ENCODE results near the gene THADA. TPM values are rescaled to one million over a fixed set of nuclear protein-coding genes. Genes with fewer than 3 reads are reported as not detected.

The THADA gene
- total and polyA plus RNA-seq, 2 experiments from 2014 or later, result 10.8 to 18.8 TPM

DNA sequence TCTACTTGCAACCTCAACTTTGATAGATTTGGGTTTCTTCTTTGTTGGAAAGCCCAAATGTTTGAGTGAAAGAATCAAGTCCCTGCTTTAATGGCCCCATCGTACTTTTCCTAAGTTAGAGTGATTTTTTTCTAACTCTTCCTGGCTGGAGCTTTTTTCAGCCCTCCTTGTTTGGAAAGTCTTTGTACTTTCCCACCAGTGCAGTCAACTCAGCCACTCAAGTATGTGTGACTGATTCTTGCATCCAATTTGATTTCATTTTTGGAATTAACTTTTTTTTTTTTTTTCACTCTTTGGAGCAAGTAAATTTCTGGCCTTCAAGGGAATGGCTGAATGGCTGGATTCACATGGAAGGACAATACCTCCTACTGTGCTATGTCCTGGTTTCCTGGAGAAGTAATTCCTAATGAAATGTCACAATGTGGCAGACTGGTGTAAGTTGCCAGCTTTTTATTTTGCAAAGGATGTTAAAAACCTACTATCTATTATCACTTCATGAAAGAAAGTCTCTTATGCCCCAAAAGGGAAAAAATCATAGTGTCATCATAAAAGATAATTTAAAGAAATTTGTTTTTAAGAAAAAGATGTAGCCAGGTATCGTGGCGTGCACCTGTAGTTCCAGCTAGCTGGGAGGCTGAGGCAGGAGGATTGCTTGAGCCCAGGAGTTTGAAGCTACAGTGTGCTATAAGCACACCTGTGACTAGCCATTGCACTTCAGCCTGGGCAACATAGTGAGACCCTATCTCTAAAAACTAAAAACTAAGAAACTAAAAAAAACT is 293.5 kb downstream of the THADA start:
- WGBS (ENCODE audit: low lambda C conversion rate, missing lambda C conversion rate), result 97% methylated on average over 3 of the region's 3 CpGs
- no peaks in the 10 kb centered on the region for H3K36me3 ChIP-seq (replicated peaks; ENCODE audit: insufficient read depth, low read depth)
- TF ChIP-seq, protein P1, sequence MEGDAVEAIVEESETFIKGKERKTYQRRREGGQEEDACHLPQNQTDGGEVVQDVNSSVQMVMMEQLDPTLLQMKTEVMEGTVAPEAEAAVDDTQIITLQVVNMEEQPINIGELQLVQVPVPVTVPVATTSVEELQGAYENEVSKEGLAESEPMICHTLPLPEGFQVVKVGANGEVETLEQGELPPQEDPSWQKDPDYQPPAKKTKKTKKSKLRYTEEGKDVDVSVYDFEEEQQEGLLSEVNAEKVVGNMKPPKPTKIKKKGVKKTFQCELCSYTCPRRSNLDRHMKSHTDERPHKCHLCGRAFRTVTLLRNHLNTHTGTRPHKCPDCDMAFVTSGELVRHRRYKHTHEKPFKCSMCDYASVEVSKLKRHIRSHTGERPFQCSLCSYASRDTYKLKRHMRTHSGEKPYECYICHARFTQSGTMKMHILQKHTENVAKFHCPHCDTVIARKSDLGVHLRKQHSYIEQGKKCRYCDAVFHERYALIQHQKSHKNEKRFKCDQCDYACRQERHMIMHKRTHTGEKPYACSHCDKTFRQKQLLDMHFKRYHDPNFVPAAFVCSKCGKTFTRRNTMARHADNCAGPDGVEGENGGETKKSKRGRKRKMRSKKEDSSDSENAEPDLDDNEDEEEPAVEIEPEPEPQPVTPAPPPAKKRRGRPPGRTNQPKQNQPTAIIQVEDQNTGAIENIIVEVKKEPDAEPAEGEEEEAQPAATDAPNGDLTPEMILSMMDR (IDR thresholded peaks at IDR 0.05; ENCODE audit: poor library complexity), result no peak
- TF ChIP-seq EZH2 (IDR thresholded peaks at IDR 0.05; ENCODE audit: borderline replicate concordance) (no peak), EZH2phosphoT487 (IDR thresholded peaks at IDR 0.05; ENCODE audit: low read depth, severe bottlenecking, unreplicated experiment) (no peak)
- no peak overlapping the region for H2AFZ ChIP-seq
- no peaks in the 10 kb centered on the region for H3K27me3 ChIP-seq
- no peaks in the 10 kb centered on the region for H3K79me2 ChIP-seq
- DNase-seq (ENCODE audit: low spot score), result no peak
- peaks cover 19% of the 10 kb centered on the region for H3K4me1 ChIP-seq (ENCODE audit: insufficient read depth)
- no peaks in the 10 kb centered on the region for H3K9me2 ChIP-seq (replicated peaks; ENCODE audit: insufficient read depth)
- no peak overlapping the region for H3K4me3 ChIP-seq
- no peaks in the 10 kb centered on the region for H4K20me1 ChIP-seq (ENCODE audit: insufficient read depth, poor library complexity, severe bottlenecking)
- H3K27ac ChIP-seq, result no peak overlapping the region
- no peak overlapping the region for H3K4me2 ChIP-seq
- no peaks in the 10 kb centered on the region for H3K9me3 ChIP-seq (ENCODE audit: low read depth)

DNA sequence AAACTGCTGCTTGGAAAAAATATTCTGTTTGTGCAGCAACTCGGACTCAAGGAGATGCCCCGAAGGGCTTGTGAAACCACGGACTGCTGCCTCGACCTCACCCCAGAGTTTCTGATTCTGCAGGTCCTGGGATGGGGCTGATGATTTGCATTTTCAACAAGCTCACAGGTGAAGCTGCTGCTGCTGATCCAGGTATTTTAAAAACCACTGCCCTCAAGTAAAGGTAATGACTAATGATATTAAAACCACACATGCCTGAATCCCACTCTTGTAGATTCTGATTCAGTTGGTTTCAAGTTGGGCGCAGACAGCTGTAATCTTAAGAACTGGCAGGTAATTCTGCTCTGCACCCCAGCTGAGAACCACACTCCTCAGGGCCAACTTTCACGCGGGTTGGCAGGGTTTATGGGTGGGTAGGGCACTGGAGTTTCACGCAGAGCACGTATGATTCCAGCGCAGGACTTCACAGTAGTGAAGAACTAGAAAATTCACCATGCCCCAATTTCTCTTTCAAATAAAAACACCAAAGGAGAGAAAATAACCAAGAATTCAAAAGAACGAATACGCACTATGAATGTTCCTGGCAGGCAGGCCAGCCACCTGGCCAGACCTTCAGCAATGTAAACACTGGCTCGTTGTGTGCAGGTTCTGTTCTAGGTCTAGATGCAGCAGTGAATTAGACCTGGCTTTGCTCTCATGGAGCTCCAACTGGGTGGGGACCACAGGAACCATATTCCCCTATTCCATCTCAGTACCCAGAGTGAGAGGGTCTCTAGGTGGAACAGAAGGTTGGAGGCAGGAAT is 294.9 kb downstream of the THADA start:
- no peak overlapping the region for H2AFZ ChIP-seq
- no peak for TF ChIP-seq EZH2phosphoT487 (IDR thresholded peaks at IDR 0.05; ENCODE audit: low read depth, severe bottlenecking, unreplicated experiment)
- TF ChIP-seq EZH2 (IDR thresholded peaks at IDR 0.05; ENCODE audit: borderline replicate concordance), result no peak
- TF ChIP-seq, protein P1 (IDR thresholded peaks at IDR 0.05; ENCODE audit: poor library complexity), result no peak
- peaks cover 19% of the 10 kb centered on the region for H3K4me1 ChIP-seq (ENCODE audit: insufficient read depth)
- no peak overlapping the region for H3K4me3 ChIP-seq
- no peaks in the 10 kb centered on the region for H3K9me2 ChIP-seq (replicated peaks; ENCODE audit: insufficient read depth)
- H3K27ac ChIP-seq, result no peak overlapping the region
- no peaks in the 10 kb centered on the region for H3K36me3 ChIP-seq (replicated peaks; ENCODE audit: insufficient read depth, low read depth)
- H3K79me2 ChIP-seq, result no peaks in the 10 kb centered on the region
- 76% methylated on average over 13 of the region's 13 CpGs for WGBS (ENCODE audit: low lambda C conversion rate, missing lambda C conversion rate)
- H3K9me3 ChIP-seq (ENCODE audit: low read depth), result no peaks in the 10 kb centered on the region
- no peaks in the 10 kb centered on the region for H4K20me1 ChIP-seq (ENCODE audit: insufficient read depth, poor library complexity, severe bottlenecking)
- H3K27me3 ChIP-seq, result no peaks in the 10 kb centered on the region
- H3K4me2 ChIP-seq, result no peak overlapping the region
- no peak for DNase-seq (ENCODE audit: low spot score)

DNA sequence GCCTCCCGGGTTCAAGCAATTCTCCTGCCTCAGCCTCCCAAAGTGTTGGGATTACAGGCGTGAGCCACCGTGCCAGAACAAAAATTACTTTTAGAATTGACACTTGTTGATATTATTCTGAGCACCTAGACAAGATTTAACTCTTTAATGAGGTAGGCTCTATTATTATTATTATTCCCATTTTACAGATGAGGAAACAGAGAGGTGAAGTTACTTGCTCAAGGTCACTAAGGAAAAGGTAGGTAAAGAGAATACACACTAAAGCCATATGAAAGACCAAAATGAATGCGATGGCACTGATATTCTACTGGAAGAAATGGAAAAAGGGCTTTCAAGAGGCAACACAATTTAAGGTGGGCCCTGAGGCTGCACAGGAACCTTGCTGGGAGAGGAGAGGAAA is 295.6 kb downstream of the THADA start:
- Histone ChIP-seq H3K4me3 (no peak overlapping the region), H3K9me3 (ENCODE audit: low read depth) (no peaks in the 10 kb centered on the region), H3K4me1 (ENCODE audit: insufficient read depth) (peaks cover 12% of the 10 kb centered on the region), H3K4me2 (no peak overlapping the region), H4K20me1 (ENCODE audit: insufficient read depth, poor library complexity, severe bottlenecking) (no peaks in the 10 kb centered on the region), H3K9me2 (replicated peaks; ENCODE audit: insufficient read depth) (no peaks in the 10 kb centered on the region), H2AFZ (no peak overlapping the region), H3K27me3 (no peaks in the 10 kb centered on the region), H3K79me2 (no peaks in the 10 kb centered on the region), H3K36me3 (replicated peaks; ENCODE audit: insufficient read depth, low read depth) (no peaks in the 10 kb centered on the region), H3K27ac (no peak overlapping the region)
- TF ChIP-seq, protein P1 (IDR thresholded peaks at IDR 0.05; ENCODE audit: poor library complexity), result no peak
- TF ChIP-seq EZH2 (IDR thresholded peaks at IDR 0.05; ENCODE audit: borderline replicate concordance), result no peak
- TF ChIP-seq EZH2phosphoT487 (IDR thresholded peaks at IDR 0.05; ENCODE audit: low read depth, severe bottlenecking, unreplicated experiment), result no peak
- DNase-seq (ENCODE audit: low spot score), result no peak
- 95% methylated on average over 4 of the region's 4 CpGs for WGBS (ENCODE audit: low lambda C conversion rate, missing lambda C conversion rate)

Measured in hepatocyte (in vitro differentiated cells).